Measurements from ENCODE around the gene EN1. TPM values are rescaled to one million over a fixed set of nuclear protein-coding genes. Genes with fewer than 3 reads are reported as not detected.

Gene EN1
- total RNA-seq, 1 donor from 2014 or later = 0.08 TPM

Other genes starting within 250 kb of the EN1 start
- 0.80 TPM for gene MARCO, start 94.5 kb upstream of the EN1 start, total RNA-seq